22Rv1 (cell line): ENCODE measurements around the gene IMMP2L.
"Not testable (repeated sequence)": the region's sequence is repeated elsewhere in the genome, so short reads cannot be mapped to it uniquely, and the experiment has no call there.

Experiments
- CTCF ChIP-seq: fragments of 450-650 bp; IDR thresholded peaks from 2 replicates; pipeline ENCODE4 v1.5.1; 2017; ENCODE audit warnings: mild to moderate bottlenecking
- ZFX ChIP-seq: fragments of 450-650 bp; IDR thresholded peaks from 2 replicates; pipeline ENCODE4 v1.6.1; 2017; ENCODE audit warnings: antibody characterized with exemption, borderline replicate concordance

GRCh38 chr7:110660637-110661036, 901.7 kb downstream of the IMMP2L start:
- not testable (repeated sequence) for TF ChIP-seq CTCF, ZFX
